GM18867 (cell line): ENCODE results near the gene PML.
A peak's percentile ranks its signal among the peaks of the same experiment; 100 is the strongest.
"Not testable (repeated sequence)": the region's sequence is repeated elsewhere in the genome, so short reads cannot be mapped to it uniquely, and the experiment has no call there.

ENCODE experiments used
- ATAC-seq: cut with Tn5 transposase; IDR thresholded peaks from one replicate; pipeline ENCODE4 v1.9.1; 2021; ENCODE audit warnings: mild to moderate bottlenecking, moderate library complexity; ENCODE audit not compliant: unreplicated experiment

The PML gene

DNA sequence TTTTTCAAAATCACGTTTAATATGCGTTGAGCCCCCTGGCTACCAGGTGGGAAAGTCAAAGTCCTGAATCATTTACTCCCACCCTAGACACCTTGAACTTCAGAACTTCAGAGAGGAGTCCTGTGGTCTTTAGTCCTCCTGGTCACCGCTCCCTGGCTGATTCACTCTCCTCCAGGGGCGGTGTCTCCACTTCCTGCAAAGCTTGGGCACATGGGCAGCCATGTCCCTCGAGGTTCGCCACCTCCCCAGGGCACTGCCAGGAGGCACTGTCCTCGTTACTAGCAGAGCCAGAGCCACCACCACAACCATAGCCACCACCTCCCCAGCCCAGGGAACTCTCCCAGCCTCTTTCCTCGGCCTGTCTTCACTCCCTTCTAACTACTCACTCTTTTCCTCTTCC, 37.2 kb upstream of the PML start:
- no peak for ATAC-seq

DNA sequence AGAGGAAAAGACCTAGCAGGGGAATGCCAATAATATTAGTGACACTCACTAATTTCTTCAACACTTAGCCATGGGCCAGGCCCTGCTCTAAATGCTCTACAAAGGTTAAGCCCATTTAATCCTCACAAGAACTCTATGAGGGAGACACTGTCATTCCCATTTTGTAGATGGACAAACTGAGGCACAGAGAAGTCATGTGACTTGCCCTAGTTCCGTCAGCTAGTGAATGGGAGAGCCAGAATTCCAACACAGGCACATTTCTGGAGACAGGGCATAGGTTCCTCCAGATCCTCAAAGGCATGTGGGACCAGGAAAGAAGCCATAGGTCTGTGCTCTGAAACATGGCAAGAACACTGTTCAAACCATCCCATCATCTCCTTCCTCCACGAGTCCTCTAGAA, 36.7 kb upstream of the PML start:
- ATAC-seq: no peak

DNA sequence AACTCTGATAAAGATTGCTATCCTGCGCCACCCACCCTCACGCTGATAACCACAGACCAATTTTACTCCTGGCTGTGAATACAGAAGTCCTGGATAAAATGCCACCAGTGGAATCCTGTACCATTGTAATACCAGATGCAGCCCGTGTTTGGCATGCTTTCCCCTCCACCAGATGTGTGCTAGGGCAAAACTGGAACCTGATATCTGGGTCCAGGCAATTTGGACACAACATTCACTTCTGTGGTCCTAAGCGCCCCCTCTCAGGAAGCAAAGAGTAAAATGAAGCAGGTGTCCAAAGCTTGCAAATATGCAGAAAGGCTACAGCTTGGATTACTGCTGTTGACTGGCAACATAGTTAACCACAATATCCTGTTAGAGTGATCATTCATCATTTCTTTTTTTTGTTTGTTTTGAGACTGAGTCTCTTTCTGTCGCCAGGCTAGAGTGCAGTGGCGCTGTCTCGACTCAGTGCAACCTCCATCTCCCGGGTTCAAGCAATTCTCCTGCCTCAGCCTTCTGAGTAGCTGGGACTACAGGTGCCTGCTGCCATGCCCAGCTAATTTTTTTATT, 35.4 kb upstream of the PML start:
- no peak for ATAC-seq

DNA sequence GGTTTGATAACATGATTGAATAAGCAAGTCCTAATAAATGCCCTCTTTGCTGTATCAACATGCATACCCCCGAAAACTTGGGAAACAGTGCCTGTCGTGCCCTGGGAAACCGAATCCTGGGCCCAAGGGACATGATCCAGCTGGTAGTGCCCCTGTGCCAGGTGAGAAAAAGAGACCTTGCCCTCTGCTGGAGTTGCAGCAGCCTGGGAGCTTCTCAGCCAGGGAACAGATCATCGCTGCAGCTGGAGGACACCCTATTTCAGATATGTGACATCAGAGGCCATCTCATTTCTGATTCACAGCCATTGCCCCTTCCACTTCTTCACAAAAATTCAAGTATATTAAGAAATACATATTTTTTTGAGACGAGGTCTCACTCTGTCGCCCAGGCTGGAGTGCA, 34.7 kb upstream of the PML start:
- no peak for ATAC-seq

DNA sequence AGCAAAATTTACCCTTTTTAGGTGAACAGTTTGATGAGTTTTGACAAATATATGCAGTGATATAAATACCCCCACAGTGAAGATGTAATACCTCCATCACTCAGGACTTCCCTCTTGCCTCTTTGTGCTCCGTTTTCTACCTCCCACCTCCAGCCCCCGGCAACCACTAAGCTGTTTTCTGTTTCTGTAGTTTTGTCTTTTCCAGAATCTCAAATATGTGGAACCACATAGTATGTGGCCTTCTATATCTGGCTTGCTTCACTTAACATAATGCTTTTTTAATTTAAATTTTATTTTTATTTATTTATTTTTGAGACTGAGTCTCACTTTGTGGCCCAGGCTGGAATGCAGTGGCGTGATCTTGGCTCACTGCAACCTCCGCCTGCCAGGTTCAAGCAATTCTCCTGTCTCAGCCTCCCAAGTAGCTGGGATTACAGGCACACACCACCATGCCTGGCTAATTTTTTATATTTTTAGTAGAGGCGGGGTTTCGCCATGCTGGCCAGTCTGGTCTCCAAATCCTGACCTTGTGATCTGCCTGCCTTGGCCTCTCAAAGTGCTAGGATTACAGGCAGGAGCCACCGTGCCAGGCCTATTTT, 33.9 kb upstream of the PML start:
- not testable (repeated sequence) for ATAC-seq

DNA sequence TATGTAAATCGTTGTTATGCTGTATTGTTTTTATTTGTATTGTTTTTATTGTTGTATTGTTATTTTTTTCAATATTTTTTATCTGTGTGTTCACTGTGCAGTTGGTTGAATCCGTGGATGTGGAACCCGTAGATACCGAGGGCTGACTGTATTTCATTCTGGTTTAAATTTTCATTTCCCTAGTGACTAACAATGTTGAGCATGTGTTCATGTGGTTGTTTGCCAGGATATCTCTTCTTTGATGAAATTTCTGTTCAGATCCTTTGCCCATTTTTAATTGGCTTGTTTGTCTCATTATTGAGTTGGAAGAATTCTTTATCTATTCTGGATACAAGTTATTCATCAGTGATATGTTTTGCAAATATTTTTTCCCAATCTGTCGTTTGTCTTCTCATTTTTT, 32.1 kb upstream of the PML start:
- ATAC-seq: no peak

DNA sequence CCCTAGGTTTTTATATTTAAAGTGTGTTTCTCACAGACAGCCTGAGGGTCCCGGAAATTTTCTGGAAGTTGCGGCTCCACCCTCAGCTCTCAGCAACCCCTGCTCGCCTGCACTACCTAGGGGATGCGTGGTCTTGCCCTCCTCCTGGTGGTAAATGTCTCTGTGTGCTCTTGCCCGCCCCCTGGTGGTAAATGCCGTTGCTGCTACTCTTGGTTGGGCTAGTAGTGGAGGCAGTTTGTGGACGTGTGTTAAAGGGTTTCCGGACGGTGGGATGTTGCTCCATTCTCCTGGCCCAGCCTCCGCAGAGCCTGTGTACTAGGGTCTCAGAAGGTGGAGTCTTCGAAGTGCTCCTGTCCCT, 29.8 kb upstream of the PML start:
- ATAC-seq: peak; percentile 70

DNA sequence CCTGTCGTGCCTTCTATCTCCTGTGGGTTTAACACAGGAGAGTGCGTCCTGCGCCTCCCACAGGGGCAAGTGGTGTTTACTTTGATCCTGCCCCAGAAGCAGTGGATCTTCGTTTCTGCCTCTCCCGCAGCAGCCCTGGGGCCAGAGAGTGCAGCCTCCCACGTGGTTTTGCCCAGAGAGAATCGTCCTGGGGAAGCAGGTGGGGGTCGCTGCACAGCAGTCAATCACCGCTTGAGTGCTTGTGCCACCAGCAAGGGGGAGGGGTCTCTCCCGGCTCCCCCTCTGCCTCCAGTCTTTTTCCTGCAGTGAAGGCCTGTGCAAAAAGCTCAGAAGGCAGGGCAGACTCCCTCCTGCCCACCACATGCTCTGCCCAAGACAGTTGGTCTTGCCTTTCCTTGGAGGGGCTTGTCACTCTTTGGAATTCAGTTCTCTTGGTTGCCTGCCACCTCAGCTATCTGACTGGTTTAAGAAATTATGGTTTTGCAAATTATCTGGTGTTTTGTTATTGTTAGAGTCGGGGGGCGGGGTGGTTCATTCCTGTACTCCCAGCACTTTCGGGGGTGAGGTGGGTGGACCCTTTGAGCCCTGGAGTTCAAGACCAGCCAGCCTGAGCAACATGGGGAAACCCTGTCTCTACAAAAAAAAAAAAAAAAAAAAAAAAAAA, 29.3 kb upstream of the PML start:
- peak; percentile 27 for ATAC-seq

DNA sequence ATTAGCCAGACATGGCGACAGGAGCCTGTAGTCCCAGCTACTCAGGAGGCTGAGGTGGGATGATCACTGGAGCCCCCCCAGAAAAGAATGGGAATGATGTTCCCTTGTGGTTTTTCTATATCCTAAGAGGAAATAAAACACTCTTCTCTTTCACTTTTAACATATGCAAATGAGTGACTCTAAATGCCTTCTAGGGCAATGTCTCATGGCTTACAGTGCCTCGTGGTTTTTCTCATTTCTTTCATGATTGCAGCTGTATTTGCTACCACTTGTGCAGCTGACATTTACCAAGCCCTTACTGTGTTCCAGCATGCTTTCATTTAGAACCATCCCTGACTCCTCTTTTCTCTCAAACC, 28.8 kb upstream of the PML start:
- ATAC-seq: peak; percentile 65

DNA sequence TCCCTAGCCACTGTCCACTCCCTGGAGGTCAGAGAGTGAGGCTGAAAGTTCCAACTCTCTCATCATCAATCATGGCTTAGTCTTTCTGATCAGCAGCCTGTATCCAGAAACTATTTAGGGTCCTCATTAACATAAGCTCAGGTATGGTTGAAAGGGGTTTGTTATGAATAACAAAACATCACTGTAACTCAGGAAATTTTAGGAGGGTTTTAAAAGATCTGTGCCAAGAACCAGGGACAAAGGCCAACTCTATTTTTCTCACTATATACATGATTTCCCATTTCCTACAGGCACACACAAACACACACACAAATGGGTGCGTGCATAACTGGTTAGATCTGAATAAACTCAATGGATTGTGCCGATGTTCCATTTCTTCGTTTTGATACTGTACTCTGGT, 26.1 kb upstream of the PML start:
- no peak for ATAC-seq

DNA sequence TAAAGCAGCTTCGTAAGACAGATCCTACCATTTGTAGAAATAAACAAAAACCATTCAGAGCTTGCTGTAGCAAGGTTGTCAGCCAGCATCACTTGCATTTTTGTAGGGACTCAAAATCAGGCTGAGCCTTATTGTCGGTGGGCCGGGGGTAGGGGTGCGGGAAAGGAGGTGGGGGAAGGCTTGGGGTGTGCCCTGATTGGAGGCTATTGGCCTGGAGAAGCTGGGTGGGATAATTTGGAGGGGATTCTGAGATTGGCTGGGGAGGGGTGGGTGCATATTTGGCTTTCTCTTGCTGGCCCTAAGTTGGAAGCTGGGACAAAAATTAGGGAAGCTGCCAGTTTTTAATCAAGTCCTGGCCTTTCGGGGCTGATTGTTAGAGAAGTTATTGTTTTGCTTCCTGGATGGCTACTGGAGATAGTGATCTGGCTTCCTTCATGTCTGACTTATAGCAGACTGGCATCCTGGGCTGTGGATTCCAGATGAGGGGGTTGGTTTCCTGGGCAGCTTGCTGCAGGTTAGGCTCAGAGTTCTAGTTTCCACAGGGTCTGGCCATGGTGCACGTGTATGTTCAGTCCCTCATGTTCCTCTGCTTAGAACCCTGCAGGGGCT, 25.3 kb upstream of the PML start:
- ATAC-seq: no peak

DNA sequence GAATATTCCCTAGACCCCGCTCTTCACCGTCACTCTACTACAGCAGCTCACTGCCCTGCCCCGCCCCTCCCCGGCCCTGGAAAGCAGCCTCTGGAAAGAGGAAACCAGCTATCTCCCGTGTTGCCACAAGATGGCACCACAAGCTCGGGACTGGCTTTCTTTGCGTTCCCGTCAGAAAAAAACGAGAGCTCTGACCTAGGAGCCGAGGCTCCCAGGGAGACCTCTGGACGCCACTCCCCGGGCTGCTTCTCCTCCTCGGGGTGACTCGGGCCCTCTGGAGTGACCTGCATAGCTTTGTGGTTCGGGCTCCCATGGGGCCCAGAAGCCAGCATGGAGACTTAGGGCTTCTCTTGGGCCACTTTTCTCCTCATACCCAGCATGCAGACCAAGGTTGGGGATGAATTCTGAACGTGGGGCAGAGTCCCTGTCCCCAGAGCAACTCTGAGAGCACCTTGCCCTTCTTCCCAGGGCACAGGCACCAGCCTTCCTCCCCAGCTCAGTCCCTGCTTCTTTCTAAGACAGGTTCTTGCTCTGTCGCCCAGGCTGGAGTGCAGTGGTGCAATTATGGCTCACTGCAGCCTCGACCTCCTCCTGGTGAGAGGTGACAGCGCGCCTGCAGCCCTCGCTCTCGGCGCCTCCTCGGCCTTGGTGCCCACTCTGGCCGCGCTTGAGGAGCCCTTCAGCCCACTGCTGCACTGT, 21.4 kb upstream of the PML start:
- no peak for ATAC-seq

DNA sequence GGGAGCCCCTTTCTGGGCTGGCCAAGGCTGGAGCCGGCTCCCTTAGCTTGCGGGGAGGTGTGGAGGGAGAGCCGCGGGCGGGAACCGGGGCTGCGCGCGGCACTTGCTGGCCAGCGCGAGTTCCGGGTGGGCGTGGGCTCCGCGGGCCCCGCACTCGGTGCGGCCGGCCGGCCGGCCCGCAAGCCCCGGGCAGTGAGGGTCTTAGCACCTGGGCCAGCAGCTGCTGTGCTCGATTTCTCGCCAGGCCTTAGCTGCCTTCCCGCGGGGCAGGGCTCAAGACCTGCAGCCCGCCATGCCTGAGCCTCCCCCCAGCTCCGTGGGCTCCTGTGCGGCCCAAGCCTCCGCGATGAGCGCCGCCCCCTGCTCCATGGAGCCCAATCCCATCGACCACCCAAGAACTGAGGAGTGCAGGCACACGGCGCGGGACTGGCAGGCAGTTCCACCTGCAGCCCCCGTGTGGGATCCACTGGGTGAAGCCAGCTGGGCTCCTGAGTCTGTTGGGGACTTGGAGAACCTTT, 20.8 kb upstream of the PML start:
- not testable (repeated sequence) for ATAC-seq

DNA sequence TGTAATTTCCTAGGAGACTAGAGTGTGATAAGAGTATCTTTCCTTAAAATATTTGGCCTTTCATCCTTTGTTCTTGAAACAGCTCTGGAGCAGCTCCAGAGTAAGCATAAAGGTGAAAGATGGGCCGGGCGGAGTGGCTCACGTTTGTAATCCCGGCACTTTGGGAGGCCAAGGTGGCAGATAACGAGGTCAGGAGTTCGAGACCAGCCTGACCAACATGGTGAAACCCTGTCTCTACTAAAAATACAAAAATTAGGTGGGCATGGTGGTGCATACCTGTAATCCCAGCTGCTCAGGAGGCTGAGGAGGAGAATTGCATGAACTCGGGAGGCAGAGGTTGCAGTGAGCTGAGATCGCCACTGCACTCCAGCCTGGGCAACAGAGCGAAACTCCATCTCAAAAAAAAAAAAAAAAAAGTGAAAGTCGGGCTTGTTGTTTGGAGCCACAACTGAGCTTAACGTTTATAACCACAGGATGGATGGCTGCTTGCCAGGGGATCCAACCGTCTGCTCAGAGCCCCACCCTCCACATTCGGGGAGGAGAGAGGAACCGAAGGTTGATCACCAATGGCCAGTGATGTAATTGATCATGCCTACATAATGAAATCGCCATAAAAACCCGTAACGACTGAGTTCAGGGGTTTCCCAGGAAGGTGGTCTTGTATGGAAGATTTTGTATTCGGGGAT, 18.9 kb upstream of the PML start:
- not testable (repeated sequence) for ATAC-seq

DNA sequence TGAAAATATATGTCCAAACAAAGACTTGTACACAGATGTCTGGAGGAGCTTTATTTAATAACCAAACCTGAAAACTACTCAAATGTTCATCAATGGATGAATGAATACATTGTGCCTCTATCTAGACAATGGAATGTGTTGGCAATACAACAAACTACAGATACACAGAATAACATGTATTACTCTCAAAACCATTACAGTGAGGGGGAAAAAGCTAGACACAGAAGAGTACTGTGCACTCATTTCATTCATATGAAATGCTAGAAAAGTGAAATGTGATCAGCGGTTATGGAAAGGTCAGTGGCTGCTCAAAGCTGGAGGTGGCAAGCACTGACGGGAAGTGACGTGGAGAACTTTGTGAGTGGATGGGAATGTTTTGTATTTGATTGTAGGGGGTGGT, 15.6 kb upstream of the PML start:
- no peak for ATAC-seq

DNA sequence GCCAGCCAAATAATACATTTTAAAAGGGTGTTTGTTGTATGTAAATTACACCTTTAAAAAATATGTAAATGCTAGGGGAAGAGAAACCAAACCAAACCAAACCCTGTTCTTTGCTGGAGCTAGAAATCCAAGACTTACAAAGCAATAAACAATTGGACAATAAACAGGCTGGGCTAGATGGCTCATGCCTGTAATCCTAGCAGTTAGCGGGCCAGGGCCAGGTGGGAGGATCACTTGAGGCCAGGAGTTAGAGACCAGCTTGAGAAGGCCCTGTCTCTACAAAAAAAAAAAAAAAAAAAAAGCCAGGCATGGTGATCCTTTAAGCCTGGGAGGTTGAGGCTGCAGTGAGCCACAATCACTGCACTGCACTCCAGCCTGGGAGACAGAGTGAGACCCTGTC, 14.9 kb upstream of the PML start:
- ATAC-seq: no peak

DNA sequence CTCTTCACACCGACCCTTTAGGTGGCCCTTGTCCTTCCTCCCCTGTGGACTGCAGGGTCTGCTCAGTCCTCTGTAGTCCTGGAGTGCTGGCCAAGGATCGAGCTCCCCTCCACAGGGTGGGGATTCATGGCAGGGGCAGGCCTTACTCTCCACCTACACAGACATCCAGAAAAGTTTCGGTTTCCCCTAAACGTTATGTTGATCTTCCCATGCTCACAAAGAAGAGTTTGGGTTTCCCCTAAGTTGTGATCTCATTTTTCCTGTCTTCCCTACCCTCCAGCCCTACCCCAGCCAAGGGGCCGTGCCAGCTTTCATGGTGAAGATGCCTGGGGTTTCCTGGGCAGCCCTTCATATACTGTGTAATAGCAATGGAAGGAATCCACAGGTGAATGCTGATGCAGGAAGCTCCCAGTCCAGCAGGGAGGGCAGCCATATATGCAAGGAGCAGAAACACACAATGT, 12.7 kb upstream of the PML start:
- ATAC-seq: no peak

DNA sequence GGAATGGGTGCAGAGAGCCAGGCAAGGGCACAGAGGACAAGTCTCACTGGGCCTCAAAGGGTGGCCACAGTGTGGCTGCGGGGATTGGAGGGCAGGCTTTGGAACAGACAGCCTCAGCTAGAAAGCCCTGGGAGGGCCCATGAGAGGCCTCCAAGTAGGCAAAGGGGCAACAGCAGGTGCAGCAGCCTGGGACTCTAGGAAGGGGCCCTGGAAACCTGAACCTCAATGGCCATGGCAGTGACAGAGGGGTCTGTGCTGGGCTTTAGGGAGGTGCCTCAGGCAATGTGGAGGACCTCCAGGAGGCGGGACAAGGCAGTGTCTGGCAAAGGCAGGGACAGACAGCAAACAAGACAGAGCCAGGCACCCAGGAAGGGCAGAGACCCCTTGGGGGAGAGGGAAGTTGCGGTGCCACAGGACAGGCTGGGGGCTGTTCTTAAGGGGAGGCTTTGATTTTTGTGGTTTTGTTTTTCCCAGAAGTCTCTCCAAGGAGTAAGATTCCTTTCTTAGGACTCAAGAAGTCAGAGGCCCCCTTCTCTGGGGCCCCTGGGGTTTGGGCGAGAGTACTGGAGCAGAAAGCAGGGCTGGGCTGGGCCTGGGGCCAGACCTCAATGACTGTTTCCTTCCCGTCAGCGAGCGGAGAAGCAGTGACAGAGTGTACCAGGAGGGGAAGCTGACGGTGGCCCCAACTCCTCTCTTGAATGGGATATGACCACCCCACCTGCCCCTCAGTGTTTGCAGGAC, 12.1 kb upstream of the PML start:
- no peak for ATAC-seq

DNA sequence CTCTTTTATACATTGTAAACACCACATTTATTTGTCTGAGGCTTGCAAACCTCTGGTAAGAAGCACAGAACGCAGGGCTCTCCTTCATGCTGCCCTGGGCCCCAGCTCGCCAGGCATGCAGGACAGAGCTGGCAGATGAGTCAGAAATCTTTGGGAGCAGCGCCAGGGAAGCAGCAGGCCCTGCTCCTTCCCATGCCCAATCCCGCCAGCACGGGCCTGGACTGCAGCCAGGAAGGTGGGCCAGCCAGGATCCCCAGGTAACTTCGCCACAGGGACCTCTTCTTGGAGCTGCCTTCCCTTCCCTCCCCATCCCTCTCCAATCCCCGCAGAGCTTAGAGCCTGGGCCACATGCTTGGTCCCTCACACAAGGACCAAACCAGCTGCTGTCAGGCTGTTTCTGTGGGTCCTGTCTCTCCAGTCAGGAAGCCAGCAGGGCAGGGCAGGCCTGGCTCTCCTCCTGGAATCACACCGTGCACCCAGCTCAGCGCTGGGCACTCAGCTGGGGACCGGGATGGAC, 11.2 kb upstream of the PML start:
- ATAC-seq: no peak

DNA sequence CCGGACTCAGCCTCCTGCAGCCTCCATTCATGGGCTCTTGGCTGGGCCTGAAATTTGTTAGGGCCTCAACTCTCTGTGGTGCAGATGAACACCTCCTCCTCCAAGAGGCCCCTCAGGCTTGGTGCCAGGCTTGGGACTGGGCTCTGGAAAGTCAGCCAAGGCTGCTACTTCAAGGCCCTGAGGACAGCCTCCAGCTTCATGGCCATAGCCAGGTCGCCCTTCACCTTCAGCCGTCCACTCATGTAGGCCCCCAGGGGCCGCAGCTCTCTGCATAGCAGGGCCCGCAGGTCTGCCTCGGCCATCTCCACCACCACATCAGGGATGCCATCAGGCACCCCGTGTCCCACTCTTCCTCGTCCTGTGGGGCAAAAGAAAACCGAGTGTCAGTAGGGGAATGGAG, 10.7 kb upstream of the PML start:
- ATAC-seq: no peak
